GM18508 (cell line): Measurements from ENCODE around the gene NR2F2.

ENCODE experiments used
- ATAC-seq: cut with Tn5 transposase; IDR thresholded peaks from one replicate; pipeline ENCODE4 v1.9.1; 2021; ENCODE audit warnings: moderate number of reproducible peaks; ENCODE audit not compliant: insufficient read depth, unreplicated experiment

The NR2F2 gene

GRCh38 chr15:96330064-96330449 lies 443 bp upstream of the NR2F2 start:
- no peak for ATAC-seq

- no peak for ATAC-seq
Measured at GRCh38 chr15:96331144-96331944, 844 bp downstream of the NR2F2 start.

DNA sequence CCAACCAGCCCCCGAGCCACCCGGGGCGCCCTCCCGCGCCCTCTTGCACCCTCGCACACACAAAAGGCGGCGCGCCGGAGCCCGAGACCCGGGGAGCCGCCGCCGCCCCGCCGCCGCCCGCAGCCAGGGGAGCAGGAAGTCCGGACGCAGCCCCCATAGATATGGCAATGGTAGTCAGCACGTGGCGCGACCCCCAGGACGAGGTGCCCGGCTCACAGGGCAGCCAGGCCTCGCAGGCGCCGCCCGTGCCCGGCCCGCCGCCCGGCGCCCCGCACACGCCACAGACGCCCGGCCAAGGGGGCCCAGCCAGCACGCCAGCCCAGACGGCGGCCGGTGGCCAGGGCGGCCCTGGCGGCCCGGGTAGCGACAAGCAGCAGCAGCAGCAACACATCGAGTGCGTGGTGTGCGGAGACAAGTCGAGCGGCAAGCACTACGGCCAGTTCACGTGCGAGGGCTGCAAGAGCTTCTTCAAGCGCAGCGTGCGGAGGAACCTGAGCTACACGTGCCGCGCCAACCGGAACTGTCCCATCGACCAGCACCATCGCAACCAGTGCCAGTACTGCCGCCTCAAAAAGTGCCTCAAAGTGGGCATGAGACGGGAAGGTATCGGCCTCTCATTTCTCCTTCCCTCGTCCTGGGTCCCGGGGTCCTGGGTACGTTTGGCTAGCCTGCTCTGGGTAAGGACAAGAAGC lies 1.6 kb downstream of the NR2F2 start:
- ATAC-seq, result no peak

DNA sequence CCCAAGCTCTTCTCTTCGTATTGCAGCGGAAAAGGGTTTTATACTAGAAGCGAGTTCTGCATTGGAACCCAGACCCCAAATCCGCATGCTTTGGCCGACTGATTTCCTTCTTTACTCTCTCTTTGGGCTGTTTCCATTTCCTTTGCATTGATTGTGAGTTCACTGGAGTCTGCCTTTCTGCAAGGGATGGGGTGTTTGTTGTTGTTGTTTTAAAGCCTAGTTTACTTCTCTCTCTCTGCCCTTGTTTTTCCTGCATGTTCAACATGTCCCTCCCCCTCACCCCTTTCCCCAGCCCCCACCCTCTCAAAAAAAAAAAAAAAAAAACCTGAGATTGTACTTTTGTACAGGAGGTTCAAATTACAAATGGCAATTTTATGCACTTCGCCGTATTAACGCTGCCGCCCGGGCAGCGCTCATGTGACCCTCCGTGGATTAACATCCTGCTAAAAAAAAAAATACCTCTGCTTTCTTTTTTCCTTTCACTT lies 2.2 kb downstream of the NR2F2 start:
- ATAC-seq, result no peak

DNA sequence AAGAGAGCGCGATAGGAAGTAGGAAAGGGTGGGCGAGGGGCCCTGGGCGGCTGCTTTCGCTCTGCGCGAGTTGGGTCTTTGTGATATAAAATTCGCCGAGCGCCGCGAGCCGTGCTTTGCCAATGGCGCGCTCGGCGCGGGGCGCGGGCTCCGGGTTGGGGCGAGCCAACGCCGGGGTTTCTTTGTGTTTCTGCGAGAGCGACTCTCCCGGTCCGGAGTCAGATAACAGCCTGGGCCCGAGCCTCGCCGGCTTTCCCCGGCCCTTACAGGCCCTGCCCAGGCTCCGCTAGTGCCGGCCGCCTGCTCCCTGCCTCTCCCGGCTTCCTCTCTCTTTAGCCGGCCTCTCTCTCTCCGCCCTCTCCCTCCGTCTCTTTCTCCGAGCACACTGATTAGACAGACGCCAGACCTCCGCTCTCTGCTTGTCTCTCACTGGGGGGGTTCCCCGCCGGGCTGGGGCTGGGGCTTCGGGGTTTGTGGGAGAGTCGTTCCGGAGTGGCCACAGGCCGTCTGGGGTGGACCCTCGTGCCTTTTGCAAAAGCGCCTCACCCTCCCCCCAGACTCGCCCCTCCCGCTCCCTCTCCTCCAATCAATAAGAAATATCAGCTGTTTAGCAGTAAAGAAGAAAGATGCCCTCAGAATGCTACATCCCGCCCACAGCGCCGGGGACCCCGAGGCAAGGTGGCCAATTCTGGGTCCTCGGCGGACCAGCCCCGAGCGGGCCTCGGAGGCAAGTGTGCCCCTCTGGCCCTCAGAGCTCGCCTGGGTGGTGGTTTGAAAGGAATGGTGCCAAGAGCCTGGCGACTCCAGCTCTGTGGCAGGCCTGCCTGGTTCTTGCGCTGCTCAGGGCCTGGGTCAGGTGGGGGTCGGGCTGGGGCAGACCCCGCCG lies 2.9 kb downstream of the NR2F2 start:
- ATAC-seq, result no peak

DNA sequence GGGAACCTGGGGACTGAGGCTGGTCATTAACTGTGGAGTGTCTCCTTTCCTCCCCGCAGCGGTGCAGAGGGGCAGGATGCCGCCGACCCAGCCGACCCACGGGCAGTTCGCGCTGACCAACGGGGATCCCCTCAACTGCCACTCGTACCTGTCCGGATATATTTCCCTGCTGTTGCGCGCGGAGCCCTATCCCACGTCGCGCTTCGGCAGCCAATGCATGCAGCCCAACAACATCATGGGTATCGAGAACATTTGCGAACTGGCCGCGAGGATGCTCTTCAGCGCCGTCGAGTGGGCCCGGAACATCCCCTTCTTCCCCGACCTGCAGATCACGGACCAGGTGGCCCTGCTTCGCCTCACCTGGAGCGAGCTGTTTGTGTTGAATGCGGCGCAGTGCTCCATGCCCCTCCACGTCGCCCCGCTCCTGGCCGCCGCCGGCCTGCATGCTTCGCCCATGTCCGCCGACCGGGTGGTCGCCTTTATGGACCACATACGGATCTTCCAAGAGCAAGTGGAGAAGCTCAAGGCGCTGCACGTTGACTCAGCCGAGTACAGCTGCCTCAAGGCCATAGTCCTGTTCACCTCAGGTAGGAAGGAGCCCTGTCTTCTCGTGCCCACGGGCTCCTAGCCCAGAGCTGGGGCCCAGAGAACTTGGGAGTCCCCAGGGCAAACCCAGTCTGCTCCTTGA lies 3.7 kb downstream of the NR2F2 start:
- no peak for ATAC-seq

DNA sequence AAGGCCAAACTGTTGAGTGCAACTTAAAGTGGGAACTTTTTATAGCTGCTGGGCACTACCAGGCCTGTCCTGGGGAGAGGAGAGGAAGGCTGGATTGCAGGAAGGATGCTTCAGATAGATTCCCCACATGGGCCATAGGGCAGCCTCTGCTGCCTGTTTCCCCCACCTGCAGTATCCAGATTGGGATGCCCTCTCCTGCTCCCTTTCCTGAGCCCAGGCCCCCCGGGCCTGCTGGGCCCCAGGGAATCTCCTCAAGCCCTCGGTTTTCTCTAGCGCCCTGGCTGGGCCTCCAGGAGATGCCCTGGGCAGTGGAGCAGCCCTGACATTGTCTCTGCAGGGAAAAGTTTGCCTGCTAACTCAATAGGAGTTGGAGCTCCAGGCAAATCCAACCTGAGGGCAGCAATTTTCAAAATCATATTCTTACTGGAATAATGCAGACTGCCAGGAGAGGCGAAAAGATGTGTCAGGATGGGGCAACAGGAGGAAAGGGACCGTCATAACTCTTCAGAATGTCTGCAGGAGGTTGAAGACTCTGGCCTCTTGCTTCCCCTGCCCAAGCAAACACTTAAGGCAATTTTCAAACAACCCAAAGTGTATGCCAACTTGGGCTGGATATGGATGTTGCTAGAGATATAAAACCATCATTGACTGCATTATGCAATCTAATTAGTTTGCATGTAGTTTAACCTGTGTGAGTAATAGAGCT lies 4.4 kb downstream of the NR2F2 start:
- ATAC-seq, result no peak

- no peak for ATAC-seq
Measured at GRCh38 chr15:96335411-96336024, 5.0 kb downstream of the NR2F2 start.

DNA sequence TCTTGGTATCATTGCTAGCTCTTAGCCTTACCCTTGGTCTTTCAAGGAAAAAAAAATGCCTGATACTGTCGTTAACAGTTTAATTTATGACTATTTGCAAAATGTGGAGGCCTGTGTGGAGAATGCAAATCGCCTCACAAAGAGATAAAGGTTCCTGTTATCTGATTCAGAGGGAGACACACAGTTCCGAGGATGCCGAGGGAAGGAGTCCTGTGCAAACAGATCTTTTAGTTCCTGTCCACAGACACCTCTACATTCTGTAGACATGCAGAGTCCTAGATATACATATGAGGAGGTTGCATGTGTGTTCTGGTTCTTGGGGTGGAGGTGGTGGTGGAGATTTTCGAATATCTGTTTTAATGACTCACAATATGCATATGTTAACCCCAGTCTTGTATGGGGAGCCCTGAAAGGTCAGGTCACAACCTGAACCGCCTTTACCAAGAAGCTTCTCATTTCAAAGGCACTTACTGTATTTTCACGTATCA lies 5.7 kb downstream of the NR2F2 start:
- no peak for ATAC-seq

DNA sequence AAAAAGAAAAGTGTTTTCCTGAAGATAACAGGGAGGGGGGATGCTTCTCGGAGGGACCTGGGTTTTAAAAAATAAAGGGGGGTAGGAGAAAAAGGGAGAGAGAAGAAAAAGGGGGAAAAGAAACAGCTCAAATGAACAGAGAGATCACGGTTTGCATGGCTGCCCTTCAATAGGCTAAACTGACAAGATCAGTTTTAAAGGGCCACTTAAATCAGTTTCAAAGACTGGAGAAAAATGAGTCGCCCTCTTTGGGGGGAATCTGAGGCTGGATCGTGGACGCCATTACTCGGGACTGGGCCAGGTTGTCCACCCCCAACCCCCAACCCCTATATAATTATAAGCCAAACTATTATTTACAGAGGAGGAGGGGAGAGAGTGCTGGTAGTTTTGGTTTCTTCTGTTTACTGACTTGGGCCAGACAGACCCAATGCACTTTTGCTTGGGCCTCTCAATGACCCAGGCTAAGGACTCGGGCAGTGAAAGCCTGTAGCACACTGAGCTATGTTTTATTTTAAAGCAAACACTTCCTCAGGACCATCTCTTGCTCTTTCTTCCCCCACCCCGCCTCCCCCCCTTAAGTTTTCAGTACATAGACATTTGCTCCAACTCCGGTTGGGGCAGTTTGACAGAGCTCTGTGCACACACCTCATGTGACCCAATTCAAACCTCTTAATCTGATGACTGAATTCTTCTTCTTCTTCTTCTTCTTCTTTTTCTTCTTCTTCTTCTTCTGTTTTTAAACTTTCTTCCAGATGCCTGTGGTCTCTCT lies 6.3 kb downstream of the NR2F2 start:
- ATAC-seq, result no peak

DNA sequence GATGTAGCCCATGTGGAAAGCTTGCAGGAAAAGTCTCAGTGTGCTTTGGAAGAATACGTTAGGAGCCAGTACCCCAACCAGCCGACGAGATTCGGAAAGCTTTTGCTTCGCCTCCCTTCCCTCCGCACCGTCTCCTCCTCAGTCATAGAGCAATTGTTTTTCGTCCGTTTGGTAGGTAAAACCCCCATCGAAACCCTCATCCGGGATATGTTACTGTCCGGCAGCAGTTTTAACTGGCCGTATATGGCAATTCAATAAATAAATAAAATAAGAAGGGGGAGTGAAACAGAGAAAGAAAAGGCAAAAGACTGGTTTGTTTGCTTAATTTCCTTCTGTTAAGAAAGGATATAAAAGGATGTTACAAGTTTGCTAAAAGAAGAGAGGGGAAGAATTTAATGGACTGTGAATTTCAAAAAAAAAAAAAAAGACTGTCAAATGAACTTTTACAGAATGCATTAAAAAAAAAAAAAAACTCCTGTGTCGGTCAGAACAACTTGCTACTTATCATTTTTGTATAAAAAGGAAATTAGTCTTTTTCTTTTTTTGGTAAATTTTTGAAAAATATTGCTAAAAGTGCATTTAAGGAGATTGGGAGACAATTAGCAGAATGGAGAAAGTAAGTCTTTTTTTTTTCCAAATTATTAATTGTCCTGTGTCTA lies 7.0 kb downstream of the NR2F2 start:
- no peak for ATAC-seq

- ATAC-seq, result no peak
Measured at GRCh38 chr15:96338074-96338765, 7.7 kb downstream of the NR2F2 start.

DNA sequence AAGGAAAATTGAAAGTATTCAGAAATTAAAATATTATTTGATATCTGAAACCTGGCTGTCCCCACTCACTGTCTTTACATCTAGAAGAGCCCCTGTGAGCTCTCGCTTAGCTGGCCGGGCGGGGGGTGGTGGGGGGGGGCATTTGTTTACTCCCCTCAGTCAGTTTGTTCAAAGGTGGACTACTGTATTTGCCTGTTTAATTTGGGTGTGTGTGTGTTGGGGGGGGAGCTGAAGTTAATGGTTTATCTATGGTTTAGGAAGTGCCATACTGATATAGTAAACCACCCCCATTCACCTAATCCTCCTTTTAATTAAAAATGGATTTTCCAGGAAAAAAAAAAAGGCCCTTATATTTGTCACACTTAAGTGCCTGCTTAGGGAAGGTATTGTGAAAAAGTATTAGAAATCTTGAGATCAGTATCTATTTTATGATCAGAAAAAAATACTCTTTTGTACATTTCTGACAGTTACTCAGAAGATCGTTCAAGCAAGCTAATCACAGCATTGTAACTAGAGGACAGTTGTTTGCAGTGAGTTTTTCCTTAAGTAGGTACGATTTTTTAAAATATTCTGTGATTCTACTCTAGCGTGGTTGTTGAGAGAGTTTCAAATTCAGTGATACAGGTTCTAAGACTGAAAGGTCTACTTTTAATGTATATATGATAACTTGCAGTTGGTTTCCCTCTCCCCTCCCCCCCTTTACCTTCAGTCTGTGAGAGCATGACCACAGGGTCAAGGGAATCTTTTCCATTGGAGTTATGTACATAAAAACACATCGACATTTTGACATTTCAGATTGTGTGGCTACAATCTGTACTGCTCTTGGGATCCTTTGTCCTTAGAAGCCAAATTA lies 8.5 kb downstream of the NR2F2 start:
- ATAC-seq, result no peak

DNA sequence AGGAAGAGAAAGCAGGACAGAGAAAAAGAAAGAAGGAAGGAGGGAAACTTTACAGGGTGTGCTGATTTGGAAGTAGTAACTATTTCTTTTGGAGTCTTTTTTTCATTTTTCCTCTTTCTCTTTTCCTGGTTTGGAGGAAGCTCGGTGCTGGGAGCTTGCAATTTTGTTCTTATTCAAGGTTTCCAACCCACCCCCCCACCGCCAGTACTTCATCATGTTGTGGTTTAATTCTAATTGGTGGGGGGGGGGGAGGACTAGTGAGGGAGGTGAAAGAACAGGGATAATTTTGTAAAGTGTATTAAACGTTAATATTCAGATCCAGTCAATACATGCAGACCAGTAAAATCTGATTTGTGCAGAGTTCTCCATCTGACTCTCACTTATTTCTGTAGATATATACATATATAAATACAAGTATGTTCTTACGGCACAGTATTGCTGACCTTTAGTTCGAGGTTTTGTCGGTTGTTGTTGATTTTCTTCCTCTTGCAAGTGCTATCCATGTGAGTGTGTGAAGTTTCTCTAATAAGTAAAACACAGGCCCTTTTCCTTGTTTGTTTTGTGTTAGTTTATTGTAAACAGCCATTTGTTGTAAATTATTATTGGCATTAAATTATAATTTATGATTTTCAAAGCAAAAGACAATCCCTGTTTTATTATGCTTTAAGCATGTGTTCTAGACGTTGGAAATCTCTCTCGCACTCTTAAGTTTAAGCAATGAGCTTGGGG lies 9.3 kb downstream of the NR2F2 start:
- ATAC-seq, result no peak

DNA sequence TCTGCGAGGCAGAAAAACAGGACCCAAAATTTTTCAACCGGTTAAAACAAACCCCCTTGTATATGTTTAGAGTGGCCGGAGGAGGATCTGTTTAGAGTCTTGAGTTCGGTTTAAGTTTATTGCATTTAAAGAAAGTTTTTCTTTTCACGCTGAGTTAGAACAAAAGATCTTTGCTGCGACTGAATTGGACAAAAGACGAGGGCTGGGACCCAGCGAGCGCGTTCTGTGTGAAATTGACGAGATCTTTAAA lies 9.8 kb downstream of the NR2F2 start:
- no peak for ATAC-seq
